HG03469 (cell line): ENCODE data around the gene ASXL3.

Experiments used
- ATAC-seq: cut with Tn5 transposase; IDR thresholded peaks from one replicate; pipeline ENCODE4 v1.9.1; 2021; ENCODE audit warnings: mild to moderate bottlenecking, moderate library complexity, moderate number of reproducible peaks; ENCODE audit not compliant: unreplicated experiment

The ASXL3 gene

GRCh38 chr18:33712719-33713118, 134.7 kb downstream of the ASXL3 start:
- ATAC-seq = no peak

- ATAC-seq = no peak
Observed at GRCh38 chr18:33716061-33716683, 138.2 kb downstream of the ASXL3 start.

GRCh38 chr18:33717339-33717738, 139.3 kb downstream of the ASXL3 start:
- ATAC-seq = no peak

GRCh38 chr18:33720133-33720532, 142.1 kb downstream of the ASXL3 start:
- ATAC-seq = no peak

- no peak for ATAC-seq
Observed at GRCh38 chr18:33729556-33729955, 151.5 kb downstream of the ASXL3 start.

- no peak for ATAC-seq
Observed at GRCh38 chr18:33733376-33733775, 155.4 kb downstream of the ASXL3 start.

- no peak for ATAC-seq
Observed at GRCh38 chr18:33735428-33735827, 157.4 kb downstream of the ASXL3 start.

GRCh38 chr18:33741760-33742159, 163.7 kb downstream of the ASXL3 start:
- no peak for ATAC-seq

GRCh38 chr18:33744032-33744697, 166.1 kb downstream of the ASXL3 start:
- ATAC-seq = no peak

GRCh38 chr18:33745151-33745795, 167.3 kb downstream of the ASXL3 start:
- ATAC-seq = no peak

- no peak for ATAC-seq
Observed at GRCh38 chr18:33745871-33746545, 168.0 kb downstream of the ASXL3 start.

- ATAC-seq = no peak
Observed at GRCh38 chr18:33749834-33750233, 171.8 kb downstream of the ASXL3 start.

GRCh38 chr18:33750366-33750765, 172.3 kb downstream of the ASXL3 start:
- ATAC-seq = no peak

- no peak for ATAC-seq
Observed at GRCh38 chr18:33751613-33752221, 173.7 kb downstream of the ASXL3 start.

- ATAC-seq = no peak
Observed at GRCh38 chr18:33755391-33755790, 177.4 kb downstream of the ASXL3 start.

GRCh38 chr18:33755931-33756560, 178.0 kb downstream of the ASXL3 start:
- ATAC-seq = no peak

GRCh38 chr18:33757037-33757436, 179.0 kb downstream of the ASXL3 start:
- ATAC-seq = no peak

- no peak for ATAC-seq
Observed at GRCh38 chr18:33761363-33761762, 183.3 kb downstream of the ASXL3 start.

- ATAC-seq = no peak
Observed at GRCh38 chr18:33781429-33781828, 203.4 kb downstream of the ASXL3 start.
